HG03060 (cell line): ENCODE results near the gene APBB2.

Experiments
- ATAC-seq: cut with Tn5 transposase; IDR thresholded peaks from one replicate; pipeline ENCODE4 v1.9.1; 2021; ENCODE audit warnings: low read depth, moderate number of reproducible peaks; ENCODE audit not compliant: unreplicated experiment

APBB2 gene

GRCh38 chr4:40881851-40882250, 332.5 kb downstream of the APBB2 start:
- ATAC-seq, result no peak

DNA sequence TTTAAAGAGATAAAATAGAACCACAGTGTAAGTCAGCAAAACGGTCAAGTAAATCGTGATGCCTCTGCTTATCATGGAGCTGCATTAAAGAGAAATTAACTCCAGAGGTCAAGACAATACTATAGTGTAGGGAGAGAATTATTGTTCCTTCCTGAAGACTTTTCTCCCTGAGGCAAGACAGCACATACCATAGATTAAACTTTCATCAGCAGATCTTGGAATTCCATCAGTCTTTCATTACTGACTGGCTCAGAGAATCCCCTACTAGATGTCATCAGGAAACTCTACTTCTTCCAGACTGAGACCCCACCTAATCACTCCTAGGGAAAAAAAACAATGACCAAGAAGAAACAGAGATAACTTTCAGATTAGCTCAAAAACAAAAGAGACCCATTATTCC, 333.2 kb downstream of the APBB2 start:
- no peak for ATAC-seq

GRCh38 chr4:40878548-40879055, 335.7 kb downstream of the APBB2 start:
- no peak for ATAC-seq

GRCh38 chr4:40877081-40877480, 337.3 kb downstream of the APBB2 start:
- ATAC-seq, result no peak

- ATAC-seq, result no peak
Observed at GRCh38 chr4:40875507-40876150, 338.7 kb downstream of the APBB2 start.

DNA sequence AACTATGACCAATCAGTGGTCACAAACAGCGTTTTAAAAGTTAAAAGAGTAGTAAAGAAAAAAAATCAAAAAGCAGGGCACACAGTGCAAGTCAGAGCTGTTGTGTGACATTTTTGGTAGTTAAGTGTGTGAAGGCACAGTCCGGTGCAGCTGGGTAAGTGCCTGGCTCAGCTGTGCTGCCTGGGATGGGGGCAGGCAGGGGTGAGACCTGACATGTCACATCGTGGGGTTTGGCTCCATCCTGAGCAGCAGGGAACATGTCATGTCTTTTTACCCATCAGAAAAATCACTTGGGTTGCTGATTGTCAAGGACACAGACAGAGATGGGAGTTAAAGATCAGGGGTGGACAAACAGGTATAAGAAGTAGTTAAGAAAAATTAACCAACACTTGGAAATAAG, 339.4 kb downstream of the APBB2 start:
- no peak for ATAC-seq

GRCh38 chr4:40874331-40874730, 340.0 kb downstream of the APBB2 start:
- no peak for ATAC-seq

GRCh38 chr4:40871695-40872250, 342.6 kb downstream of the APBB2 start:
- ATAC-seq, result no peak

DNA sequence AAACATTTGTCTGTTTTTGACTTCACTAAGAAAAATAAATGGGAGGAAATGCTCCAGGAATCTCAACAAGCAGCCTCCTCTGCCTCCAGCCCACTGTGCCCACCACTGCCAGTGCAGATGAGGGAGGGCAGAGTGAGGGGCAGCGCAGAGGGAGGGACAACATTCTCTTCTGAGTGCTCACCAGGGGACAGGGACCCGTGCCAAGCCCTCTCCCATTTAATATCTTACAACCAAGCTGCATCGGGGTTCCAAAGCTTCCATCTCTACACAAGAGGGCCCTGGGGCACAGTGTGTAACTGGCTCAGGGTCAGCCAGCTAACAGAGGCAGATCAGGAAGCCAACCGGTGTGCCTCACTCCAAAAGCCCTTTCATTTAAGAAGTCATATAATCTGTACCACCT, 344.2 kb downstream of the APBB2 start:
- ATAC-seq, result no peak

DNA sequence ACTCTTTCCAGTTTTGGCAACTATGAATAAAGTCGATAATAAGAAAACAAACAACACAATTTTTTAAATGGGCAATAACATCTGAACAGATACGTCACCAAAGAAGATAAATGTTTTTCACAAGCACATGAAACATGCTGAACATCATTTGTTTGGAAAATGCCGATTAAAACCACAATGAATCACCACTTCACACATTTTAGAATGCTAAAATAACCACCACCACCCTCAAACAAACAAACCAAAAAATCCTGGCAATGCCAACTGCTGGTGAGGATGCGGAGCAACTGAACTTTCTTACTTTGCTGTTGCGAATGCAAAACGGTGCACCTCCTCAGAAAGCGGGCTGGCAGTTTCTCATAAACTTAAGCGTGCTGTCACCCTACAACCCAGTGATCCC, 348.6 kb downstream of the APBB2 start:
- no peak for ATAC-seq

- no peak for ATAC-seq
Observed at GRCh38 chr4:40864531-40864930, 349.8 kb downstream of the APBB2 start.

DNA sequence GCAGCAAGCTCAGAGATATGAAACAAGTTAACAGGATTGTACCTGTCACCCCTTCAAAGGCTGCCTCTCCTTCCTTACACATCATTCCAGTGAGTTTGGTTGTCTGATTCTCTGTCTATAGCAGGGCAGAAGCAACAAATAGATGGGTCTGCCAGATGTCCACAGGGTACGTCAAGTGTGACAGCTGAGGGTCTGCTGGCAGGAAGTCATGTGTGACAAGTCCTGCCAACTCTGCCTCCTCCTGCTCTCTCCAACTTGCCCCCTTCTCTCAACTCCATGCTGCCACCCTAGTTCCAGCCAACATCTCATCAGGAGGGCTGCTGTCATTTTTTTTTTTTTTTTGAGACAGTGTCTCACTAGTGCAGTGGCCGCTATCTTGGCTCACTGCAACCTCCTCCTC, 355.4 kb downstream of the APBB2 start:
- no peak for ATAC-seq

GRCh38 chr4:40857956-40858355, 356.4 kb downstream of the APBB2 start:
- ATAC-seq, result no peak

DNA sequence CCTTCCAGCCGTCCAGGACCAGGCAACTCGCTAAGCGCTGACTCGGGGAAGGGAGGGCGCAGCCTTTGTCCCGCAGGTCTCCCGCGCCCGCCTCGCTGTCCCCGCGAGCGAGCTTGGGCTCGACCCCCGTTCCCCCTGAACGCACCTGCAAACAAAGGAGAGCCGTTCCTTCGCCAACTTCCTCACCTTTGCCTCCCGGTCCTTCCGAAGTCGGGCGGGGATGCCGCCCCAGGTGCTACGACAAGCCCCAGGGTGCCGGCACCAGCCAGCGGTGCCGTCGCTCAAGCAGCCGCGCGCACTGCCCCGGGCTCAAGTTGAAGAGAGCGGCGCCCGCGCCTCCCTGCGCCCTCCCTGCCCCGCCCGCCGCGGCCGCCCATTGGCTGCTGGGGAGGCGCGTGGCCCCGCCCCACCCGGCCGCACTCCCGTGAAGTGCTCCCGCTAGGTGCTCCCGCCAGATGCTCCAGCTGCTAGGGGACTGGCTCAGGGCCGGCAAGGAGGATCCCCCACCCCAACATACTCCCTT, 357.4 kb downstream of the APBB2 start:
- peak; percentile 49 for ATAC-seq

DNA sequence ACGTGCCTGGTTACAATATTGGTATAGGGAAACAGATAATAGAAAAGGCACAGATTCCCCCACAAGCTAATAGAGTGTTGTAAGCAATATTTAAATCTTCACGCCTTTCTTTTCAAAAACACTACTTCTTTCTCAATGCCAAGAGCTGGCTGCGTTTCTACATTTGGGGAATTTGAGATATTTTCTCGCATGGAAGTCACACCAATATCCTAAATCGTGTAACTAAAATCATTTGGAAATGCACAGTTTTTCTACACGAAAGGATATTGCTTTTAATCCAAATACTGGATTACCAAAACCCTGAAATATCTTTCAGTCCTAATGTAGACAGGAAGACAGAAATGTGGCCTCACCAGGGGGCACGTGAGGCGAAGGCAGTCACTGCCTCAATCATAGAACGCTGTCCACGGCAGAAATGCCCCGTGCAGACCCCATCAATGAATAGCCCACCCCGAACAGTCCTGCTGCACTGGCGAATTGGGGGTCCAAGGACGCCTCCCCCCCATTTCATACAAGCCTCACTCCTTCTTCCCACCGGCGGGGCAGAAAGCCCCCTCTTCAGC, 358.0 kb downstream of the APBB2 start:
- no peak for ATAC-seq

DNA sequence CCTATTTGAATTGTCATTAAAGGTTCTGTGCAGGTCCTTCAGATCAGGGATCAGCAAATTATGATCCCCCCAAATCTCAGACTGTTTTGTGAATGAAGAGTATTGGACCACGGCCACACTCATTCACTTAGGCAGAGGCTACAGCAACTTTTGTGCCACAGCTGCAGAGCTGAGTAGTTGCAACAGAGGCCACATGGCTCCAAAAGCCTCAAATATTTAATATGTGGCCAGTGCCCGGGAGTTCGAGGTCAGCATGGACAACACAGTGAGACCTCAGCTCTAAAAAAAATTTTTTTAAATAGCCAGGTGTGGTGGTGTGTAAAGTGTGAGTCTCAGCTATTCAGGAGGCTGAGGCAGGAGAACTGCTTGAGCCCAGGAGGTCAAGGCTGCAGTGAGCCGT, 363.8 kb downstream of the APBB2 start:
- no peak for ATAC-seq

GRCh38 chr4:40848940-40849339, 365.4 kb downstream of the APBB2 start:
- ATAC-seq, result no peak

GRCh38 chr4:40848251-40848650, 366.1 kb downstream of the APBB2 start:
- ATAC-seq, result no peak

- ATAC-seq, result no peak
Observed at GRCh38 chr4:40846532-40846931, 367.8 kb downstream of the APBB2 start.

- ATAC-seq, result no peak
Observed at GRCh38 chr4:40845154-40845835, 369.0 kb downstream of the APBB2 start.

DNA sequence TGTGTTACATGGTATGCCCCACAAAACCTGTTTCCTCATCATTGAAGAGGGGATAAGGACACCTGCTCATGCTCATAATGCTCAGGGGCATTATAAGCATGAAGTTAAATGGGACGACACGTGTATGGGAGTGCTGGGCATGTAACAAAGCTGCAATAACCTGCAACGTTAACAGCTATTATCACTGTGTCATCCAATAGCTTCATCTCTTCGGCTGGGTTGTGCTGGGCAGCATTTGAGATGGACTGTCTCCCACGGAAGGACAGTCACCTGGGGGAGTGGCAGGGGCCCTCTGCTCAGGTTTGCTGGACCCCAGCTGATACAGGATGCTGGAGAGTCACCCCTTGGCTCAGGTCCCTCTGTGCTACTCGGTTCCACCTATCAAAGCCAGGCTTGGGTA, 370.1 kb downstream of the APBB2 start:
- ATAC-seq, result no peak
